Activated CD4-positive, alpha-beta T cell treated with anti-CD3 and anti-CD28 coated beads, Interleukin-2, amount 50 U/mL, for 24 hours (primary cell): ENCODE data around the gene FNDC3B.
A peak's percentile ranks its signal among the peaks of the same experiment; 100 is the strongest.

Experiments
- DNase-seq, 2 donors: peaks; one replicate each; pipeline ENCODE4 v3.0.0-alpha.2; 2020; ENCODE audit warnings: low read depth in 1 of 2, low spot score in 1 of 2

Gene FNDC3B

DNA sequence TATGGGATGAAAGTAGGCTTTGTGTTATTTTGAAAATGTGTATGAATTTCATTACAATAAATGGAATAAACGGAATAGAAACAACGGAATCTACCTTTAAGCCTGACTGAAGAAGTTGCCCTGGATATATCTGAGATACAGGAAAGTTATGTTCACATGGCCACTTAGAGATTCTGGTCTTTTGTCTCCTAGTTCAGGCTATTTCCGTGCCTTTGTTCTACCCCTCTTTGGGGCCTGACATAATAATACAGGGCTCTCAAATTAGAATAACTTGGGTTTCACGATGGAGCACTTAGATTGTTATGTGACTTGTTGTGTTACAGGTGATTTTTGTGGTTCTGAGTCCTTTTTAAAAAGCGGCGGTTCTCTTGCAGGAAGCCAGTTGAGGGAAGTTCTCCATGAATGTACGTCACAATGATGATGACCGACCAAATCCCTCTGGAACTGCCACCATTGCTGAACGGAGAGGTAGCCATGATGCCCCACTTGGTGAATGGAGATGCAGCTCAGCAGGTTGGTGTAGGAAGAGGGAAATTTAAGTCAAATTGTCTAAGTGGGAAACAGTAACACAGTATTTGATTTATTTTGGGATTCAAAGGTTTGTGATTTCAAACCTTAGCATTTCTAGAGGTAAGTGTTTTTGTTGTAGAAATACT, 72.8 kb downstream of the FNDC3B start:
- no peak for DNase-seq

GRCh38 chr3:172112734-172113120, 73.3 kb downstream of the FNDC3B start:
- DNase-seq = no peak

DNA sequence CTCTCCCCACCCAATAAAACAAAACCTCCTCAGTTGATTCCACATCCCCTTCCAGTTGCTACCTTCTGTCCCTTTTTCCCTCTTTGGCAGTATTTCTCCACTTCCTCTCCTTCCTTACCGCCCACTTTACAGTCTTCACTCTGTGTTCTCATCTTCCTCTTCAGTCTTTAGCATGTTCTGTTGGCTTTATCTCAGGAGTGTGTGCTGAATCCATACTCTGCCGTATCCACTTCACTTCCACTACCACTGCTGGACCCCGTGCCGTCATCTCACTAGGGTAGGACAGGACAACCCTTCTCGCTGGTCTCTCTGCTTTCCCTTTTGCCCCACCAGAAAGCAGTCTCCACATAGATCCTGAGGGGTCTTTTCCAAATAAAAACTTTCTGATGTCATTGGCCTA, 74.3 kb downstream of the FNDC3B start:
- DNase-seq = no peak

DNA sequence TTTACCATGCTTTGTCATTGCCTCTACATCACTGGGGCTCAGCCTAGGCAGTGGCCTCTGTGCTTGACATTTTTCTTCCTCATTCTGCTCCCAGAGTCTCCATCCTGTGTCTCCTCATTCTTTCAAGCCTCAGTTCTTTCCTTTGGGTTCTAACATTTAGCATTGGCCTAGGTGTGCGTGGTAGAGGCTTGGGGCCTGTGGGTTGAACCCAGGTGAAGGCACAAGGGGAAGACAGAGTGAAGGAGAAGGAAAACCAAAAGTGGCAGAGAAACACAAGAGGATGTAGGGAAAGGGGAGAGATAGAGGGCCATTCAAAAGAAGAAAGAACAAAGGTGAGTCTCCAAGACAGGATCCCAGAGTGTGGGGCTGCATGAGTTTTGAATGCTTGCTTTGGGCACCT, 75.7 kb downstream of the FNDC3B start:
- DNase-seq = no peak

GRCh38 chr3:172115787-172116186, 76.4 kb downstream of the FNDC3B start:
- DNase-seq = no peak

- no peak for DNase-seq
Measured at GRCh38 chr3:172118019-172118418, 78.6 kb downstream of the FNDC3B start.

DNA sequence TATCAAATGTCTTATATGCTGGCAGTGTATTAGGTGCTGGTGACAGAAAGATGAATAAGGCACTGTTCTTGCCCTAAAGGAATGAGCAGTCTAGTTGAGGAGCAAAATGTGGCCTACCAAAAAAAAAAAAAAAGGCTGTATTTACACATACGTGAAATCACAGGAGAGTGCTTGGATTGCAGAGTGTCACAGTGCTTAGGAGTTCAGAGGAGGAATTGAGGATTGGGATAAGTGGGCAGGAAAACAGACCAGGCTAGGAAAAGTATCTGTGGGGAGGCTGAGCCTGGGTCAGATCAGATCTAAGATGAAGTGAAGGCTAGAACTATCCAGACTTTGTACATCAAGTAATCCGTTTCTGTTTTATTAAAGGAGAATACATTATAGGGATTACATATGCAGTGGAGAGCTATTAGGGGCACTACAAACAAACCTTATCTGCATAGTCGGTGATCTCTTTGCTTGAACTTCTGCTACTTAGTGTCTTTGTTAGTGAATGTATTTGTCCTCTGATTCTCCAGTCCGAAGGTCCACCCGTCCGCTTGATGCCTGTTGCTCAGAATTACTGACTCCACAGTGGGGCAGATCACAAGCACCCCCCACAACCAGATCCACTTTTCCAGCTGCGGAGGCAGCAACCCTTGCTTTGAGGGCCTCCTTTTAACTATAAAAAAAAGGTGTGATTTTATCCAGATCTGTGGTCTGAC, 80.0 kb downstream of the FNDC3B start:
- DNase-seq = no peak

GRCh38 chr3:172120912-172121311, 81.5 kb downstream of the FNDC3B start:
- no peak for DNase-seq

DNA sequence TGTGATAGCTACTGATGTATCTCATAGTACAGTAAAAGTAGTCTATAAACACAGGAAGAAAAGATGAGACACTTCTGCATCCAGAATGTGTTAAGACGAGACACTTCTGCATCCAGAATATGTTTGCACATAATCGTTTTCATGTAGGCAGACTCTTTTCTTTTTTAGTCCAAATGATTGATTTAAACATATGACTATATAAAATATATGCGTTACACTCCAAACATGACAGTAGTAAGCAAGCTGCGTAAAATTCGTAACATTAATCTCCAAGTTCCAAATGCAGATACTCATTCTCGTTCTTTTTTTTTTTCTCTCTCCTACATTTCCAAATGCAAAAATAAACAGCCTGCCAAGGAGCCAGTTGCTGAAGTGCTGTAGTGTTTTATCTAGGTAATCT, 82.6 kb downstream of the FNDC3B start:
- DNase-seq = no peak

- no peak for DNase-seq
Measured at GRCh38 chr3:172124271-172124670, 84.9 kb downstream of the FNDC3B start.

GRCh38 chr3:172125053-172125452, 85.7 kb downstream of the FNDC3B start:
- no peak for DNase-seq

GRCh38 chr3:172125963-172126457, 86.6 kb downstream of the FNDC3B start:
- no peak for DNase-seq

DNA sequence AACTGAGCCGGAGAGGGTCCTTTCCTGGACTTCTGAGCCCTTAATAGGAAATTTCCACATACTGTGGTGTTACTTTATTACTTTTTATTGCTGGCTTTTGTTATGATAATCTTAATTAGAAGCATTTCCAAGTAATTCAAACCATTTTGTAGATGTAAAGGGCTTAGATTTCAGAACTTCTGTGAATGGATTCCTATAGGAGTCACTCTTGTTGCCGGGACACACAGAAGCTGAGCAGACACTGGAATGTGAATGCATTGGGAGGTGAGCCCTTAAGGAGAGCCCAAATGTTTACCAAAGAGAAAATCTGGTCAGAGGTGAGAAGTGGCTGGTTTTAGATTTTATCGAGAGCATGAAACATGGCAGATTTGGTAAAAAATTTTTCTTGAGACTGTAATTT, 87.4 kb downstream of the FNDC3B start:
- no peak for DNase-seq

GRCh38 chr3:172127141-172127540, 87.8 kb downstream of the FNDC3B start:
- DNase-seq = no peak

- no peak for DNase-seq
Measured at GRCh38 chr3:172127929-172128580, 88.7 kb downstream of the FNDC3B start.

DNA sequence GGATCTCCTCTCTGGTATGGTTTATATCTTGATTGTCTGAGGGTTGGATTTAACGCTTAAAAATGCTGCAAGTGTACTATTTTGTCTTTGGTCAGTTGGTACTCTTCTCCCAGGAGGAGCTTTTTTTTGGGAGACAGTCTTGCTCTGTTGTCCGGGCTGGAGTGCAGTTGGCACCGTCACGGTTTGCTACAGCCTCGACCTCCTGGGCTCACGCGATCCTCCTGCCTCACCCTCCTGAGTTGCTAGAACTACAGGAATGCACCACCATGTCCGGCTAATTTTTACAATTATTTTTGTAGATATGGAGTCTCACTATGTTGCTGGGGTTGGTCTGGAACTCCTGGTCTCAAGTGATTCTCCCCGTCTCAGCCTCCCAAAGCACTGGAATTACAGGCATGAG, 89.5 kb downstream of the FNDC3B start:
- DNase-seq = no peak

DNA sequence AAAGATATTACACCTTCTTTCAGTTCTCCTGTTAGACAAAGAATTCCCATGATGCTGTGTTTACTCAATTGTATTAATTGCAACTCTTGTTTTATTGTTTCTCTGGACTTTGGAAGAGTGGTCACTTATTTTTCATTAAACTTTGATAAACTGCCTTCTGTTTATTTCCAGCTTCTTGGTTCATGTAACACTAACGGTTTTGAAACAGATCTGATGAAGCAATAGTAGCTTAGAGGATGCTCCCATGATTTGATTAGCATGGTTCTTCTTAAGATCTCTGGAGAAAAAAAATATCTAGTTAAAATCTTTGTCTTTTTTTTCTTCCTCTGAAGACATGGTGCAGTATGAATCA, 90.1 kb downstream of the FNDC3B start:
- DNase-seq = no peak

DNA sequence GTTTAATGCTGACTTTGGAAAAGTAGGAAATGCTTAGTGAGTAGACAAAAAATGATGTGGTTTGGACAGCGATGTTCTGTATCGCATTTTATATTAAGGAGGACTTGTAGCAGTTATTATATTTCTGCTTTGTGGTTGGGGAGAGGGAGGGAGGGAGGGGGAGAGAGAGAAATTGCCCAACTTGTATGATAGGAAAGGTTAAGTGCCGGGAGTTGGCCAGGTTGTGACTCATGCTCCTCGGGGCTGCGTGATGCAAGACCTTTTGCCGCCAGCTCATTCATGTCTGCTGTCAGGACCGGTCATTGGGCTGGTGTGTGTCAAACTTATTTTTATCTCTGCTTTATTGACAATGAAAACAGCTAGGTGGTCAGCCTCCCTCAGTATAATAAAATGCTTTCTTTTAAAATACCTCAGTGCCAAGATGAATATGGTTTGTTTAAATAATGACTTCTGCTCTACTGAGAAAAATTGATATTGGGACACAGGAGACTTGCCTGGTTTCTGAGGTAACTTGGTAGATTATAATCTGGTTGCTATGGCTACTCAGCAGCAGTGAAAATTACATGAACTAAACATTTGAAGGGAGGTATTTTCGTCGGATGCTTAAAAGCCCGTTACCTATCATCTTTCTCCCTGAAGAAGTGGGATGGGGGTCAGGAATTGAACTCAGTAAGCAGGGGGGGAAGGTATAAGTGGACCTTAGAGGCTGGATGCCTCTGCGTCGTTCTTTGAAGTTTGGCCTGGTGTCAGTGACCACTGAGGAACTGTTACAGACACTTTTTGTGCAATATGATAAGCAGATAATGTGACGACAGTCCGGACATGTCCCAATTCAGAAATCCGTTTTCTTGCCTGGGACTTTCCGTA, 90.7 kb downstream of the FNDC3B start:
- peak in 1 of 2 donors; percentile 29 for DNase-seq

DNA sequence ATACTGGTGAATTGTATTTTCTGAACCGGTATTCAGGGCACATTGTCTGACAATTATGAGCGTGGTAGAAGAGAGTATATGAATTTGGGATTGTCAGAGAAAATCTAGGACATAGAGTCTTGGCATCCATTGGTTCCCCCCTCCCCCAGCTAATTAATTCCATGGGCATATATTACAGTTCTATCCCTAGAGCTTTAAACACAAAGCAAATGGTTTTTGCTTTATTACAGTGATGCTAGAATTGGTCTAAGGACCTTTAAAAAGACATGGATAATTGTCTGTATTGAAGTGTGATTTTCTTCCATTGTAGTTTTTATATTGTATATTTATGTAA, 91.3 kb downstream of the FNDC3B start:
- no peak for DNase-seq

DNA sequence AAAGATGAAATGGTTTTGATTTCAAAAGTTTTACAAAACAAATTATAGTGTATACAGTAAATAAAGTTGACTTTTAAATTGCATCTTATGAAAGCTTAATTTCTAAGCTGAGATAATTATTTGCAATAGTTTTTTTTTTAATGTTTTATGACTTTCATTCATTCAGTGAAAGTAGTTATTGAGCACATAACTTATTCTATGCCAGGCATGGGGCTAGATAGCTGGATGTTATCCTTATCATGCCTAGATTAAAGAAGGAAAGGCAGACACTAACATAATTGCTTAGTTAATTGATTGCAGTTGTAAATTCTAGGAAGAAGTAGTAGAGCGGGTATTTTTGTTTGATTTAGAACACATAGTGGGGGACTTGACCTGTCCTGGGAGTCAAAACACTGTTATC, 92.4 kb downstream of the FNDC3B start:
- no peak for DNase-seq

- DNase-seq = no peak
Measured at GRCh38 chr3:172132159-172132586, 92.8 kb downstream of the FNDC3B start.
